HG03039 (cell line): Measurements from ENCODE around the gene ADAMTS17.

Experiments
- ATAC-seq: cut with Tn5 transposase; IDR thresholded peaks from one replicate; pipeline ENCODE4 v1.9.1; 2021; ENCODE audit warnings: mild to moderate bottlenecking, moderate library complexity; ENCODE audit not compliant: unreplicated experiment

The ADAMTS17 gene

DNA sequence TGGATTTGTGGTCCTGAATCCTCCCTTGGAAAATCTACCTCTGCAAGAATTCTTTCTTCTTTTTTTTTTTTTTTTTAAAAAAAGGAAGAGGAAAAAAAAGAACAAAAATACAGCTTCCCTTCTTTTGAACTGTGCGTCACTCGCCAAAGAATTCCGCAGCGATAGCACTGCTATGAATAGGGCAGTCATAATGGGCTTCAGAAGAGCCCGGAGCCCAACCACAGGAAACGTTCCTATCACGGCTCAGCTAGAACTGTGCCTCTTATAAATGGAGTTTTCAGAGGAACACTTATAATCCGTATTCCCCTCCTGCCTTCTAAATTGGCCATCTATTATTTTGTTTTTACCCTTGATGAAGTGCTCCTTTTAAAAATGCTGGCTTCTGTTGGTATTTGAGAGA is 227.7 kb downstream of the ADAMTS17 start:
- ATAC-seq = no peak

DNA sequence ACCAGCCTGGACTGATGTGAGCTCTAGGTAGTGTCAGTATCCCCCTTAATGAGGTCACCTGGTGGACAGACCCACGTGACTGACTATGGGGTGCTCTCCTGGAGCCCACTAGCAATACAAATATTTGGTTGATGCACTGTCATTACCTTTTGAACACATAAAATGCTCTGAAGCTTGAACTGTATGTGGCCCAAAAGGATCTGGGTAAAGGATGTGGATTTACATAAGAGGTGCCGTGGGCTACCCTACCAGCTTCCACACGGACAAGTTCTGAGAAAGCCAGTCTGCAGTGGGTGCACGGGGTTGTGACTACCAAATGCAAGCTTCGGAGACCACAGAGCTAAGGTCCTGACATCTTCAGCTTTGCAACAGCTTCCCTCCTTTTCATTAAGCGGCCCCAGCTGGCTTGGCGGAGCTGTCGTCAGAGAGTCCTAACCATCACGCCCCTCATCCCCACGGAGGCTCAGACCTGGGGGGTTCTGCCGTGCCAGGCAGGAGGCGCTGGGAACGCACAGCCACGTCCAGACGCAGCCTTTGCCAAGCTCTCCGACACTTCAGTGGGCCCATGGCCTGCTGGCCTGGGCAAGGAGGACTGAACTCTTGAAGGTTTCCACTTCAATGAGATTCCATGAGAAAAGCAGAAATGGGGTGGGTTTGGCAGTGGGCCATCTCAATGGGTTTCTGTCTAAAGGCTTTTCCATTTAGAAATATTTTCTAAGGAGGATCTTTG is 228.3 kb downstream of the ADAMTS17 start:
- no peak for ATAC-seq

DNA sequence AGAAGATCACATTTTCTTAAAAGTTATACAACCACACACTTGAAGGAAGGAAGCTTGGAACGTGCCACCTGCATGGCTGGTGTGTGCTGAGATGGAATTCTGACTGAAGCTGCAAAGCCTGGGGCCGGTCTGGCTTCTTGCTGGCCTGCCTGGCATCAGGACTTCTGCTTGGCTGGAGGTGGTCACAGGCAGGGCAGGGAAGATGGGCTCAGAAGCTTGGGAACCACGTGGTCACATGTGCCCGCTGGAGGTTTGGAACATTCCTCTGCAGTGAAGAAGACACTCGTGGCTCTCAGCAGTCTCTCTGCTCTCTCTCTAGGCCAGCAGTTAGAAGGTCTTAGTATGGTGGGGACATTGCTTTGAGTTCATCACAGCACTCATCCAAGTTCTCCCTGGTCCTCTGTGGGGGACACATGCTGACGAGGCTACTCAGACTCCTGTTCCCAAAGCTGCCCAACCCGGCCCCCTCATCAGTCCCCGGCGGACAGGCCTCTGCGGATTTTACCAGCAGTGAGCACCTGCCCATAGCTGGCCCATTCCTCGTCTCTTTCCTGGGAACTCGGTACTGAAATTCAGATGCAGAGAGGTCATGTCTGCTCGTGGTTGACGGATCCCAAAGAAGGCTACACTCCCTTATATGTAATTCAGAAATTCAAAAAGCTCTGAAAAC is 229.0 kb downstream of the ADAMTS17 start:
- no peak for ATAC-seq

DNA sequence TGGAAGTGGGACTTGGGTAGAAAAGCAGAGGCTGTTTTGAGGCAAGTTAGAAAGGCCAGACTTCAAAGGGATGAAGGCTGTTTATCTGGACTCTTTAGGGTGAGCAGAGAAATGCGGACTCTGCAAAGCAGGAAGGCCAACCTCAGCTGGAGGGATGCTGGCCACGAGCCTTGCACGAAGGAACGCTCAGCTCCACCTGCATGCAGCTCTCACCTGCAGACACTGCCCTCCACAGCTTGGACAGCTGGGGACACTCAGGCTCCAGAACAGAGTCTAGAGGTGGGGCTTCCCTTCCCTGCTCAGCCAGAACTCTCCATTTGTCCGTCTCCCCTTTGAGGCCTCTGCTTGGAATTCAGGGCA is 229.7 kb downstream of the ADAMTS17 start:
- ATAC-seq = no peak

DNA sequence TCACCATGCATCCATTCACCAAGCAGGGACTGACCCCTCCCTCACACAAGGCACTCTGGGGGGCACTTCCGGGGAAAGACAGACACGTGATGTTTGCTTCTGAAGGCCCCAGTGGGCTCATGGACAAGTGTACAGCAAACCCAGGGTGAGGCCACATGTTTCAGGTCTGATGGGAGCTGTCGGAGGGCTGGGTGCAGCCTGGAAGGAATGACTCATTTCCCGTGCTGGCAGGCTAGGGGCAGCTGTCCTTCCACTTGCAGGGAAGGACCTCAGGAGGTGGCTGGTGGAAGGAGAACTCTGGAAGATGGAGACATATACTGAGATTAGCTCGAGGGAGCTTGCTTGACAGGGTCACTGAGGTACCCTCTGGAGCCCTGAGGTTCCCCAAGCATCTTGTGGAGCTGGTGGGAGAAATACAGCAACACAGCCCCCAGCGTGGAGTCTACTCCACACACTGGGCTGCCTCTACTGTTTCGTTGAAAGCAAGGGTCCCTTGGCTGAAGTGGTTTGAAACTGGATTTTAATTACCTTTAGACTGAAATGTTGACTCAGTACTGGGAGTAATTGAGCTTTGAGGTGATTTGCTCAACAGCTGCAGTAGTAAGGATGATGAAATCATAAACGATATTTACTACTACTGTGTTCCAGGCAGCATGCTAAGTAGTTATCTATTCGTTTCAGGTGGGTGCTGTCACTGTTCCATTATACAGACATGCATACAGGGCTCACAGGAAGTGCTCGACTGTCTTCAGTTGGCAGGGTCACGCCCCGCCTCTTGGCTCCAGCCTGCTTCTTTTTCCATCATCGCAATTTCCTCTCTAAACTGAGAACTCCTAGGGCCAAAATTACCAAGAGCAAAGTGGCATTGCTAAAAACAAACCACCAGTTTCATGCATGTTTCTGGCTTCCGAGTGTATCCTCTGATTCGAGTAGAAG is 230.4 kb downstream of the ADAMTS17 start:
- ATAC-seq = no peak

DNA sequence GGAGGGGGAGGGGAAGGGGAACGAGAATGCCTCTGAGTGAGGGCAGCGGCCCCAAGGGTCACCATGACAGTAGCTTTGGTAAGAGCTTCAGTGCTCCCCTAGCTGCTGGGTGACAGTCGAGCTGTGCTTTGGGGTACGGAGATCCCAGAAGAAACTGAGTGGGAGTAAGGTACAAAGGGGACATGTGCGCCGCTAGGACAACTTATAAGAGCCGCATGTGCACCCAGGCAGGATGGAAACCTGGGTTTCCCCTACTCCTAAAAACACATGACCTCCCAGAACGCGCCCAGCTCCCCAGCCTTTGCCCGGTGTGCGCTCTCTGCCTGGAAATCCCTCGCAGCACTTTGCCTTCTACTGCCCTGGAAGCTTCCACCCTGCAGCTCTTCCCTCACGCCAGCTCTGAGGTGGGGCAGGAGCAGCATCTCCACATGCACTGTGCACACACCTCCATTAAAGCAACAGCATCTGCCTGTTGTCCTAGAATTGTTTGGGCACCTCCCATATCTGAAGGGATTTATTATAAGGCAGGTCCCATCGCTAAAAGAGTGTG is 232.2 kb downstream of the ADAMTS17 start:
- no peak for ATAC-seq

DNA sequence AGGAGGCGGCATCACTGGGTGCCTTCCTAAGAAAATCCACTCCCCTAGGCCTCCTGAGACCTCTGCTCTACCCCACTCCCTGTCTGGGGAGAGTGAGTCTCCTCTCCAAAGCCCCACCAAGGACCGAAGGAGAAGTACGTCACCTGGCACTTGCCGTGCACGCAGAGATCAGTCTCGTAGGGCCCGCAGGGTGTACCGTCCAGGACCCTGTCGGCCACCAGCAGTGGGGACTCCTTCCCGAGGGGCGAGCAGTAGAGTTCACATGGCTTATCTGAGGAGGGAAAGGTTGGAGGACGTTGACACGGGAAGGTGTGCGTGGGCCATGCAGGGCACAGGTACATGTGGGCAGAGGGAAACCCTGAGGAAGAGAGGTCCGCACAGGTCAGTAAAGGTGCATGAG is 232.9 kb downstream of the ADAMTS17 start:
- no peak for ATAC-seq

DNA sequence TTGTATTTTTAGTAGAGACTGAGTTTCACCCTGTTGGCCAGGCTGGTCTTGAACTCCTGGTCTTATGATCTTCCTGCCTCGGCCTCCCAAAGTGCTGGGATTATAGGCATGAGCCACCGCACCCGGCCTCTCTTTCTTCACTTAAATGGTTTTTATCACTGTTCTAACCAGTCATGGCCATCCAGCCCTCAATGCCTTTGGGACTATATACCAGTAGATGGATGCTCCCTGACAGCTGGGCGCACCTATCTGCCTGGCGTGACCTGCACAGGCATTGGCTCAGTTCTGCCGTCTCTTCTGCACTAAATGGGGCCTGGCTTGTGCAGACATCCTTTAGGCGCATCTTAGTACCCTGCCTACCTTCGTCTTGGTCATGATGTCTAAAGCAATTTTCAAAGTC is 233.4 kb downstream of the ADAMTS17 start:
- no peak for ATAC-seq

DNA sequence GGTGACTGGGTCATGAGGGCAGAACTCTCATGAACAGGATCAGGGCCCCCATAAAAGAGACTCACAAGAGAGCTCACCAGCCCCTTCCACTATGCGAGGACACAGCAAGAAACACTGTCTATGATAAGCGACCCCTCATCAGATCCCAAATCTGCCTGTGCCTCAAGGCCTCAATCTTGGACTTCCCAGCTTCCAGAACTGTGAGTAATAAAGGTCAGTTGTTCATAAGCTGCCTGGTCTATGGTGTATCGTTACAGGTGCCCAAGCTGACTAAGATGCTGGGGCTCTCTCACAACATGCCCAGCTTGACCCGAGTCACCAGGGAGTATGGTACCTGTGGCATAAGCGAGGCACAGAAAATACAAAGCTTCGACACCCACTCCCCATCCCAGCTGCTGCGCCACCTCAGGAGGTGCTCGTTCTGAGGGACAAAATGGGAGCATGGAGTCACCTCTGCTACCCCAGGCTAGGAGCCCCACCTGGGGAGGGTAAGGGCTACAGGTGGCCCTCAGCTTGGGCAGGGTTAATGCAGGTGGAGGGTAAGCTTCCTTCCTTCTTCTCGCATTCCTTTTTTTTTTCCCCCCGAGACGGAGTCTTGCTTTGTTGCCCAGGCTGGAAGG is 234.1 kb downstream of the ADAMTS17 start:
- ATAC-seq = no peak

DNA sequence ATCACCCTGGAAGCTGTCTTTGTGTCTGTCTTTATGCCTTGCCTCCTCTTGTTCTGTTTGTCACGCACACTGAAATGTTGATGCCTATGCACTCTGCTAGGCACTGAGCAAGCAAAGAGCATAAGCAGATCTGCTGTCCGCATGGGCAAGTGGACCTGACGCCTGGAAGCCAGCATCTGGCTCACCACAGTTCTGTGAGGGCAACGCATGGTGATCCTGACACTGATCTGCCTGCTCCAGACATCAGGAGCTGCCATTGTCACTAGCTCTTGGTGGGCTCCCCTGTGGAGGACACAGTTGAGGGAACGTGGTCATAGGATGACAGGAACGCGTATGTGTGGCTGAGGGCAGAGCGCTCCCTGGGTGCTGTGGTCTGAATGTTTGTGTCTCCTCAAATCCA is 234.6 kb downstream of the ADAMTS17 start:
- no peak for ATAC-seq

DNA sequence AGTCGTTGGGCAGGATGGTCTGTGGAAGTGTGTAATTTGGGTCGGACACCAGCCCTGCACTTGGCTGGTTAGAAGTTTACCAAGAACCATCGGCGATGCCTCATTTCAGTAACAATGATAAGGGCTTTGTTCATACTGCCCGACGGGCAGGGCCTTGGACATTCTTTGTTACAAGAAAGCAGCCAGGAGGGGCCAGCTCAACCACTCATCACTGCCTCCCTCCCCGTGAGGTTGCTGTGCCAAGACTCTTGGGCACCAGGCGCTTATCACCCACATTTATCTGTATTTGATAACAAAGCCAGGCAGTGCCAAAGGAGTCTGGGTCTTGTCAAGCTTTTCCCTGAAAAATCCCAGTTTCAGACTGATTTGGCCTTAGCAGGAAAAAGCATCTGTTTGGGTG is 235.0 kb downstream of the ADAMTS17 start:
- ATAC-seq = no peak

DNA sequence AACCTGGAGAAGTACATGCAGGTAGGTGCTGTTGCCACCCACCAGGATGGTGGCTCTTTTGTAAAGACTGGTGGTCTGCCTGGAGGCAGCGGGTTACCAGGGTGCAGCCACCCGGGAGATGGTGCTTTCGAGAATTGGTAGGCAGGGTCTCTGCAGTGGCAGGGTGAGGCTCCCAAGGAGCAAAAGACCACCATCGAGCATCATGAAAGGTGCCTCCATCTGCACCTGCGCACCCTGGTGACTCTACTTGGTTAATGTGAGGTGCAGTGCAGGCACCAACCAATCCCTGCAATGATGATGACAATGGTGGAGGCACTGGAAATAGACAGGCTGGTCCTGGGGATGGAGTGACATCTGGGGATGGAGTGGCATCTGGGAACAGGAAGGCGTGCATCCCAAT is 236.7 kb downstream of the ADAMTS17 start:
- no peak for ATAC-seq

DNA sequence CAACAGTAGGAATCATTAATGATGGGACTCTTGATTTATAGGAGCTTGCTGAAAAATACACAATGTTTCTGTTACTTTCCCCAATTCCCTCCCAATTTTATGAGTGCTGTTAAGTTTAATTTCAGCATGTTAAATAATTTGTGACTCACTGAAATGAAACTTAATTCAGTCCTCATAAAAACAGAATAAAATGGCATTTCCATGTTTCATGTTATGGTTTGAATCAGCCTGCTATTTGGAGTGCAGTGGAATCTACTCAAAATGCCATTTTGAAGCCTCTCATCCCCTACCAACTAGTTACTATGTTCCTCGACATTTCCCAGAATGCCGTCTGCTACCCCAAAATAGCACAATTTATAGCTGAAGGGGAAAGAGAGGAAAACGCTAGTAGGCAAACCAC is 237.5 kb downstream of the ADAMTS17 start:
- ATAC-seq = no peak

DNA sequence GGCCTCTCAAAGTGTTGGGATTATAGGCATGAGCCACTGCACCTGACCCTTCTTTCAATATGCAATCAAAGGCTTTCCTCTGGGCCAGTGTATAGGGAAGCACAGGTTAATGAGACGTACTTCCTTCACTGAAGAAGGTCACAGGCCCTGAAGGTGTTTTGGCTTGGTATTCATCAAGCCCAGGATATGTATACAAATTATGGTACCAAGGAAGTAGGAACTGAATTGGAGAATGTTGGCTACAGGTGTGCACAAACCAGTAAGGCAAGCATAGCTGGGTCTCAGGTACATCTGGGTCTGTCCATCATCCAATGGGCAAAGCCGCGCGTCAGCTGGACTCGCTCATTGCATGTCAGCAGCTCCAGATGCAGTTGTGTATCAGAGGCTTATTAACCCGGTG is 237.9 kb downstream of the ADAMTS17 start:
- ATAC-seq = no peak

DNA sequence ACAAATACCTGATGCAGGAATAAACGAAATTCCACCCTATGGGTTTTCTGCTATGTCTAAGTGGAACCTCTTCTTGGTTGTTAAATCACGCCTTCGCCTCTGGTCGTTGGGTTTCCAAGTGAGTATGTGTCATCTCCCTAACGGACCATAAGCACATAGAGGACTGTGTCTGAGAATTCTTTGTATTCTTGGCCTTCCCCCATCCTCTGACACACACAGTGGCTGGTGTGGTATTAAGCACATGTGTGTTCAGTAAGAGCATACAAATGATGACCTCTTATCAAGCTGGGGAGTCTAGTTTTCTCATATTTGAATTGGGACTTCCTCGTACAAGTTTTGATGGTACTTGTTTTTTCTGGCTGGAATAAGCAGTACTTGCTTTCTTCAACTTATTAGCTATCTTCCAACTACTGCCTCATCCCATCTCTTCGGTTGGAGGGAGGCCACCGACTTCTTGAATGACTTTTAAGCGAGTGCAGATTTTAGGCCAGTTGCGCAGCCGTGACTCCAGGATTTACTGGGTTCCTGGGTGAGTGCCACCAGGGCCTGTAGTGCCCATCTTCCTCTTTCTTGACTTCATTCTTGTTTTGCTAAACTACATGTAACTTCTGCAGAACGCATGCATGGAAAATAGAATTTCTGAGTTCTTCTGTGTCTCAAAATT is 240.2 kb downstream of the ADAMTS17 start:
- no peak for ATAC-seq

DNA sequence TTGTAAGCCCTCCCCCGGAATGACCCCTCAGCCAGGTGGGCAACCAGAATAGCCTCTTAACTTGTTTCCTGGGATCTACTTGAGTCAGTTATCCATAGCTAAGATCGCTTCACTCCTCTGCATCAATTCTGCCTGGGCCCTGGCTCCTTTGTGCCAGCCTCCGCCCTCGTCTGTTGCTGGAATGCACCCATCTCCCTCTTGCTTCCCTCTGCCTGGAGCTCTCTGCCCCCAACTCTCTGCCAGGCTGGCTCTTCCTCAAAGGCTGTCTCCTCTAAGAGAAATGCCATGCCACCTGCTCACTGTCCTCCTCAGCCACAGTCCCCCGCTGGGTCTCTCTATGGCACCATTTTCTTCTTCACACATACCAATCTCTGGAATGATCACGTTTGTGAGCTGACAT is 240.8 kb downstream of the ADAMTS17 start:
- ATAC-seq = no peak

DNA sequence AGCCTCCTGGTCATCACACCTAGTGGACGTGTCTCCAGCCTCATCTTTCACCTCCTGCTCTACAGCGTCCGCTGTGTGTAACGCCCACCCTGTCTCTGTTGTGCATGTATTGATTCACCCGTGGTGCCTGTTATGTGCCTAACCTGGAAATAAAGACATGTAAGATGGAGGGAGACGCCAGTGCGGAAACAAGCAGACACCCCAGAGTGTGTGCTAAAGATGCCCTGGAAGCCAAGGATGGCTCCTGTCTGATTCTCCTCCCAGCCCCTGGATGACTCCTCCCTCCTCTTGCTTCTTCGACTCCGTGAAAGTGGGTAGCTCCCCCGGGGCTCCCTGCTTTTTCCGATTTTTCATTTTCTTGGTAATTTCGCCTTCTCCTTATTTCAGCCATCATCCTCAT is 241.8 kb downstream of the ADAMTS17 start:
- ATAC-seq = no peak

DNA sequence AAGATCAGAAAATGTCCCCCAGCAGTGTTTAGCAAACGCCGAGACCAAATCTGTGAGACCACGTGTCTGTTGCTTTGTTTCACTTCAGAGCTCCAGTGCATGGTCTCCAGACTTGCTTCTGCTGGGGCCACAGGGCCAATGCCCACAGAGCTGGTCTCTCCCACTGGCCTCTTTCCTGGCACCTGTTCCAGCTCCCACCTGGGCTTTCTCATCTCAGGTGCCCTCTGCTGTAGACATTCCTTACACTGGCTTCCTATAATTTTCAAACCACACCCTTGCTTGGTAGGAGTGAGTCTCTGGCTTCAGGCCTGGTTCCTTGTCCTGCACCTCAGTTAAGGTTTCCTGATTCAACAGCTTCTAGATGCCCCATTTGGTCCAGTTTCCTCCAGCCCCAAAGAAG is 243.1 kb downstream of the ADAMTS17 start:
- no peak for ATAC-seq

DNA sequence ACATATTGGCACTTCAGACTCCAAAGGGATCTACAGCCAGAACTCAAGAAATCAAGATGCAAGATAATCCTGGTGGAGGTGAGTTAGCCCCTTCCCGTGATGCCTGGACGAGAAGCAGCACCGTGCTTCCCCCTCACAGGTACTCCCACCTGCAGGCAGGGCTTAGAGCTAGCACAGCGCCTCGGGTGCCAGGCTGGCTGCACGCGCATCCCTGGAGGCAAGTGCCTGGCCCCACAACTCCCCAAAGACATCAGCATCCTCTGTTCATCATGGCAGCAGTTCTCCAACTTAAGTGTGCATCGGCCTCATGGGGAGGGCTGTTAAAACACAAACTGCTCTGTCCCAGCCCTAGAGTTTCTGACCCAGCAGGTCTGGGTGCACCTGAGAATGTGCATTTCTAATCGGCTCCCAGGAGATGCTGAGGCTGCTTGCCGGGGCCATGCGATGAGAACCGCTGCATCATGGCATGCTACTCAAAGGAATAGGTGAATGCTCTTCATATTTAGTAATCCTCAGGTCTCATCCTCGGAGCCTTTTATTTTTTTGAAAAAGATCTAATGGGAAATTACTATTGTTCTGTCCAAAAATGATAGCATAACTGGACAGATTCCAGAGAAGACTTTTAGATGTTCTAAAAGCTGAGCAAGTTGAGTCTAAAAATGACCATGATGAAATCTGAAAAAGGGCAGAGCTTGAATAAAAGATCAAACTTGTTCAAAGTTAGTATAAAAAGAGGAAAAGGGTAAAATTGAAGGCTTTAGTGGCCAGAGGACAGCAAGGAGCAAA is 244.2 kb downstream of the ADAMTS17 start:
- no peak for ATAC-seq

DNA sequence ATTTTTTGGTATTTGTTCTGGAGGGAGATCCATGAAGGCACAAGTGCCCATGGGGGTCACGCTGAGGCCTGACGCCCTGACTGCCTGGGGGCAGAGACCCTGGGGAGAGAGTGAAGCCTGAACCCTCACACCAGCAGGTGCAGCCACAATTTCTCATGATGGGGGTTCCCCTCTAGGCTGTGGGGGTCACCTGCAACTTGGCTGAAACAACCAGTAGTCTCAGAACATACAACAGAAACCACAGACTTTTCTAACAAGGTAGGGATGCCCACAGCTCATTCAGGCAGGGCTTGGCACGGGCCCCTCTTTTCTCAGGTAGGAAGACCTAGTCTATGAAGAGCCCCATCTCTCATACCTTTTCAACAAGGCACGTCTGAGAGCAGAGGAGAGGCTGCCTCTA is 245.1 kb downstream of the ADAMTS17 start:
- no peak for ATAC-seq
